Uterus (tissue), 4 donors: ENCODE measurements around the gene NME5. TPM values are rescaled to one million over a fixed set of nuclear protein-coding genes. Genes with fewer than 3 reads are reported as not detected.
"Not testable (repeated sequence)": the region's sequence is repeated elsewhere in the genome, so short reads cannot be mapped to it uniquely, and the experiment has no call there.

Experiments
- DNase-seq, 2 donors: peaks; one replicate each; pipeline ENCODE4 v3.0.0-alpha.2; 2019 to 2020
- H3K27ac ChIP-seq, 2 donors: fragments of 200-600 bp; sonication (generic); 1 replicate in 1 of 2; 2 replicates in 1 of 2; pipeline ENCODE4 v1.5.1; 2016 to 2018
- H3K27me3 ChIP-seq, 2 donors: fragments of 200-600 bp; sonication (generic); one replicate each; pipeline ENCODE4 v1.5.1; 2018 to 2019; ENCODE audit warnings: control low read depth in 1 of 2
- H3K36me3 ChIP-seq, 2 donors: fragments of 200-600 bp; sonication (generic); one replicate each; pipeline ENCODE4 v1.5.1; 2019; ENCODE audit warnings: control low read depth in 1 of 2
- H3K4me1 ChIP-seq, 2 donors: fragments of 200-600 bp; sonication (generic); one replicate each; pipeline ENCODE4 v1.5.1; 2018 to 2019; ENCODE audit warnings: control low read depth in 1 of 2
- H3K4me3 ChIP-seq, 2 donors: fragments of 200-600 bp; sonication (generic); 1 replicate in 1 of 2; 2 replicates in 1 of 2; pipeline ENCODE4 v1.5.1; 2018 to 2019; ENCODE audit warnings: mild to moderate bottlenecking in 1 of 2
- H3K9me3 ChIP-seq, 2 donors: fragments of 200-600 bp; sonication (generic); one replicate each; pipeline ENCODE4 v1.5.1; 2019; ENCODE audit warnings: control low read depth in 1 of 2
- POLR2A ChIP-seq, 2 donors: fragments of 450-650 bp; IDR thresholded peaks; one replicate each; pipeline ENCODE4 v1.6.1; 2016; ENCODE audit warnings: antibody characterized with exemption in 2 of 2, mild to moderate bottlenecking in 1 of 2, moderate library complexity in 1 of 2
- intact Hi-C: fragments of 100-400 bp; cut with DNase I; formaldehyde crosslinking; loops from one replicate; pipeline ENCODE4 v1.15.1; 2023; ENCODE audit warnings: low total_unique reads
- total RNA-seq, 4 donors: library from RNA; depleted of rRNA in 3 of 4; stranded (reverse); fragments of >200 nt in 3 of 4; gene quantifications; one replicate each; pipeline versions ENCODE4 v1.1.0 to v1.2.4, GENCODE V29; 2014 to 2023
- TF ChIP-seq, protein P1 (sequence below), 4 experiments: fragments of 200-600 bp in 2 of 4; fragments of 450-650 bp in 2 of 4; sonication (generic) in 2 of 4; IDR thresholded peaks; one replicate each; pipeline ENCODE4 v1.5.1; 2016 to 2019; ENCODE audit warnings: antibody characterized with exemption in 4 of 4, mild to moderate bottlenecking in 2 of 4, moderate library complexity in 1 of 4
- donor health status: DM: yes; HTN: yes; CAD: no.

The NME5 gene
- total RNA-seq, 4 donors from 2014 or later: 0.26 to 9.2 (median 2.0) TPM; not detected in 1

DNA sequence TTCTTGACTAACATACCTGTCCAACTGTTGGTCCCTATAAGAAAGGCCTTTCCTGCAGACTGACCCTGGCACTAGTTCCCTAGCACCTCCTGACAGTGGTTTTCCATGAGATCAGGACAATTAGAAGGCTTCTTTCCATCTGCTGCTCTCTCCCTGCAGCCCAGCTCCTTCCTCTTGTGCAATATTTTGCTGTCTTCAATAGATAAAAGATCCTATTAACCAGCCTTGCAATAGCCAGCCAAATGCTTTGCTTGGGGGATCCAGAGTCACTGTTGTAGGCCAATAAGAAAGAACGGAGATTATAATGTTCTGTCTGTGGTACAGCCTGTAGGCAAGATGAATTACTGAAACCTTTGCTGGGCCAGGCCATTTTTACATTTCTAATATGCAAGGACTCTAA, 18.4 kb upstream of the NME5 start:
- TF ChIP-seq, protein P1, sequence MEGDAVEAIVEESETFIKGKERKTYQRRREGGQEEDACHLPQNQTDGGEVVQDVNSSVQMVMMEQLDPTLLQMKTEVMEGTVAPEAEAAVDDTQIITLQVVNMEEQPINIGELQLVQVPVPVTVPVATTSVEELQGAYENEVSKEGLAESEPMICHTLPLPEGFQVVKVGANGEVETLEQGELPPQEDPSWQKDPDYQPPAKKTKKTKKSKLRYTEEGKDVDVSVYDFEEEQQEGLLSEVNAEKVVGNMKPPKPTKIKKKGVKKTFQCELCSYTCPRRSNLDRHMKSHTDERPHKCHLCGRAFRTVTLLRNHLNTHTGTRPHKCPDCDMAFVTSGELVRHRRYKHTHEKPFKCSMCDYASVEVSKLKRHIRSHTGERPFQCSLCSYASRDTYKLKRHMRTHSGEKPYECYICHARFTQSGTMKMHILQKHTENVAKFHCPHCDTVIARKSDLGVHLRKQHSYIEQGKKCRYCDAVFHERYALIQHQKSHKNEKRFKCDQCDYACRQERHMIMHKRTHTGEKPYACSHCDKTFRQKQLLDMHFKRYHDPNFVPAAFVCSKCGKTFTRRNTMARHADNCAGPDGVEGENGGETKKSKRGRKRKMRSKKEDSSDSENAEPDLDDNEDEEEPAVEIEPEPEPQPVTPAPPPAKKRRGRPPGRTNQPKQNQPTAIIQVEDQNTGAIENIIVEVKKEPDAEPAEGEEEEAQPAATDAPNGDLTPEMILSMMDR (IDR thresholded peaks at IDR 0.05): no peak
- TF ChIP-seq POLR2A (IDR thresholded peaks at IDR 0.05): no peak
- Histone ChIP-seq H3K36me3 (no peaks in the 10 kb centered on the region), H3K27ac (no peak overlapping the region), H3K4me3 (no peak overlapping the region), H3K27me3 (no peaks in the 10 kb centered on the region), H3K4me1 (no peaks in the 10 kb centered on the region), H3K9me3 (no peaks in the 10 kb centered on the region)
- intact Hi-C loops: no loop called here
- DNase-seq: no peak

DNA sequence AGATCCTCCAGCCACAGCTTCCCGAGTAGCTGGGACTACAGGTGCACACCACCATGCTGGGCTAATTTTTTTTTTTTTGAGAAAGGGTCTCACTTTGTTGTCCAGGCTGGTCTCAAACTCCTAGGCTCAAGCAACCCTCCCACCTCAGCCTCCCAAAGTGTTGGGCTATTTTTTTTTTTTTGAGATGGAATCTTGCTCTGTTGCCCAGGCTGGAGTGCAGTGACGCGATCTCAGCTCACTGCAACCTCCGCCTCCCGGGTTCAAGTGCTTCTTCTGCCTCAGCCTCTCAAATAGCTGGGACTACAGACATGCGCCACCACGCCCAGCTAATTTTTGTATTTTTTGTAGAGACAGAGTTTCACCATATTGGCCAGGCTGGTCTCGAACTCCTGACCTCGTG, 16.7 kb upstream of the NME5 start:
- intact Hi-C loops, H3K4me1 ChIP-seq: not testable (repeated sequence)

DNA sequence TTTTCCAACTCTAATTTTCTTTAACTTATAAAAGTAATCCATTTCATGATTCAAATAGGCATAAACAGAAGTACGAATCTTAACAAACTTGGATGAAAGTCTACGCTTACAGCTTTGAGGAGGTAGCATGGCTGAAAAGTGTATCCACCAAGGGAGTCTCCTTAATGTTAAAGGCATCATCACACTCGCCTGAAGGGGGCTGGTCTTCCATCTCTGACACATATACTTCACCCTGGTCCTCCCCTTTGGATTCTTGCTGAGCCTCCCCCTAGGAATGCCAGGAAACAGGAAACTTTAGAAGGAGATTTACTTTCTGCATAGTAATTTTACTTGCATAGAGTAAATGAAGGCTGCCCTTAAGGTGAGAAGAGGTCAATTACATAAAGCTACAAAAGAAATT, 10.3 kb upstream of the NME5 start:
- no peak for DNase-seq
- Histone ChIP-seq H3K4me1 (no peaks in the 10 kb centered on the region), H3K4me3 (no peak overlapping the region), H3K9me3 (no peaks in the 10 kb centered on the region), H3K27me3 (no peaks in the 10 kb centered on the region), H3K36me3 (no peaks in the 10 kb centered on the region), H3K27ac (no peak overlapping the region)
- TF ChIP-seq POLR2A (IDR thresholded peaks at IDR 0.05): no peak
- TF ChIP-seq, protein P1 (IDR thresholded peaks at IDR 0.05): no peak
- intact Hi-C loops: no loop called here

More for the DNA sequence above, 16.7 kb upstream of the NME5 start:
- not testable (repeated sequence) for H3K9me3 ChIP-seq, DNase-seq, H3K27ac ChIP-seq, H3K36me3 ChIP-seq, H3K27me3 ChIP-seq, H3K4me3 ChIP-seq

DNA sequence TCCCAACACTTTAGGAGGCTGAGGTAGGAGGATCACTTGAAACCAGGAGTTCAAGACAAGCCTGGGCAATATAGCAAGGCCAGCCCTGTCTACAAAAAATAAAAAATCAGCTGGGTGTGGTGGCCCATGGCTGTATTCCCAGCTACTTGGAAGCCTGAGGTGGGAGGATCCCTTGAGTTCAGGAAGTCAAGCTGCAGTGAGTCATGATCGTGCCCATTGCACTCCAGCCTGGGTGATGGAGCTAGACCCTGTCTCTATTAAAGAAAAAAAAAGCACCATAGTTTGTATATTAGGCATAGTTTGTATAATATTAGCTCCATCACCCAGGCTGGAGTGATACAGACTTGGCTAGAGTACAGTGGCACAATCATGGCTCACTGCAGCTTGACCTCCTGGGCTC, 9.6 kb upstream of the NME5 start:
- Histone ChIP-seq H3K27ac (no peak overlapping the region), H3K27me3 (no peaks in the 10 kb centered on the region), H3K36me3 (no peaks in the 10 kb centered on the region), H3K9me3 (no peaks in the 10 kb centered on the region), H3K4me1 (no peaks in the 10 kb centered on the region), H3K4me3 (no peak overlapping the region)
- peak in 1 of 2 donors; percentile 17 for DNase-seq
- intact Hi-C loops: no loop called here
- TF ChIP-seq POLR2A (IDR thresholded peaks at IDR 0.05): no peak
- TF ChIP-seq, protein P1 (IDR thresholded peaks at IDR 0.05): no peak

DNA sequence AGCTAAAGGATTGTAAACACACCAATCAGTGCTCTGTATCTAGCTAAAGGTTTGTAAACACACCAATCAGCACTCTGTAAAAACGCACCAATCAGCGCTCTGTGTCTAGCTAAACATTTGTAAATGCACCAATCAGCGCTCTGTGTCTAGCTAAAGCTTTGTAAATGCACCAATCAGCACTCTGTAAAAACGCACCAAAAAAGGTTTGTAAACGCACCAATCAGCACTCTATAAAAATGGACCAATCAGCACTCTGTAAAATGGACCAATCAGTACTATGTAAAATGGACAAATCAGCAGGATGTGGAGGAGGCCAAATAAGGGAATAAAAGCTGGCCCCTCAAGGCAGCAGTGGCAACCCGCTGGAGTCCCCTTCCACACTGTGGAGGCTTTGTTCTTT, 4.3 kb upstream of the NME5 start:
- H3K9me3 ChIP-seq, intact Hi-C loops, H3K4me1 ChIP-seq, H3K27me3 ChIP-seq, H3K27ac ChIP-seq, H3K4me3 ChIP-seq, H3K36me3 ChIP-seq, DNase-seq: not testable (repeated sequence)

DNA sequence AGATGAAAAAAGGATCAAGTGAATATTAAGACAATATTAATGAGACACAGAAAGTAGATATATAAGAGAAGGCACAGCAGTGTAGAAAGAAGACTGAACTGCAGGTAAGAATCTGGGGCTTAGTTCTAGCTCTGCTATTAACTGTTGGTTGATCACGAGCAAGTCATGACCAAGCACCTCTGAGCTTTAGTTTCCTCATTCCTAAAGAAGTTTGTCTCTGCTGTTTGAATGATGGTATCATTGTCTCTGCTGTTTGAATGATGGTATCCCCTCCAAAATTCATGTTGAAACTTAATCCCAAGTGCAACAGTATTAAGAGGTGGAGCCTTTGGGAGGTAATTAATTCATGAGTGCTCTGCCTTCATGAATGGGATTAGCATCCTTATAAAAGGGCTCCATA, 2.5 kb upstream of the NME5 start:
- H3K4me1 ChIP-seq: no peaks in the 10 kb centered on the region
- no peaks in the 10 kb centered on the region for H3K36me3 ChIP-seq
- H3K27ac ChIP-seq: no peak overlapping the region
- no peak overlapping the region for H3K4me3 ChIP-seq
- intact Hi-C loops: no loop called here
- no peak for DNase-seq
- TF ChIP-seq, protein P1 (IDR thresholded peaks at IDR 0.05): no peak
- no peak for TF ChIP-seq POLR2A (IDR thresholded peaks at IDR 0.05)
- H3K27me3 ChIP-seq: no peaks in the 10 kb centered on the region
- no peaks in the 10 kb centered on the region for H3K9me3 ChIP-seq
